KBM-7 (cell line): ENCODE data around the gene PCSK1N.
"Not testable (repeated sequence)": the region's sequence is repeated elsewhere in the genome, so short reads cannot be mapped to it uniquely, and the experiment has no call there.

Source experiments
- DNase-seq: peaks from one replicate; pipeline ENCODE4 v3.0.0-alpha.2; 2015
- in situ Hi-C: fragments of 300-500 bp; cut with MboI; formaldehyde crosslinking; loops from 2 replicates; pipeline ENCODE4 v1.14.3; 2020; ENCODE audit warnings: low sequenced_read_pairs, low pct_unique_long_range_greater_than_20kb, mixed read lengths

The PCSK1N gene

DNA sequence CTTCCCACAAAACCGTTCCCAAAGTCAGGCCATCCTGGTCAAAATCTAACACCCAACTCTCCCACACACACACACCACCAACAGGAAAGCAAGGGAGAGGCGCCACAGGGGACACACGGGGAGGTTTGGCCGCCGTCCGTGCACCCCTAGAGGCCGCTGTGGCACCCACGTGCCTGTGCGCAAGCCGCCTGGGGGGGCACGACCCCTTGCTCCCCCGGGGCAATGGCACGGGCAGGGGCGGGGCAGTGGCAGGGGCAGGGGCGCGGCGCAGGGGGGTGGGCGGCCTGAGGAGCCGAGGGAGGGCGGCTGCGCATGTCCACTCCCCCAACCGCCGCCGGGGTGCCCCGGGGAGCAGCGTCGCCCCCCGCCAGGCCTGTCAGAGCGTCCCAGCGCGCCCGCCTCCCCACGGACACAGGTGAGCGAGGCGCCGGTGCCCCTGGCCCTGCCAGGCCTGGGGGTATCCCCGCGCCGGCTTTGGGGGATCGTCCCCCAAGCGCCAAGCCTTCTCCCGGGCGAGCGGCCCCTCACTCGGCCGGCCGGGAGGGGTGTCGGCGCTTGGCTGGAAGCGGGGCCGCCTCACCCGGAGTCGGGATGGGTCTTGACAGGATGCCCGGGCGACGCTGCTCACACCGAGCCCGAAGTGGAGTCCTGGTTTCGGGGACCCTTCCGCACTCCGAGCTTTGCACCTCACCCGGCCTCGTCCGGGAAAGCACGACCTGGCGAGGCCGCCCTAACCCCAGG lies 9.1 kb downstream of the PCSK1N start, which contains the start of gene ERAS:
Gene ERAS (plus strand): TSS at position 379 of the 741 bp plus-strand sequence. CDS start 2,611 bp downstream, outside the sequence.
- DNase-seq = no peak
- in situ Hi-C loops = no loop called here

DNA sequence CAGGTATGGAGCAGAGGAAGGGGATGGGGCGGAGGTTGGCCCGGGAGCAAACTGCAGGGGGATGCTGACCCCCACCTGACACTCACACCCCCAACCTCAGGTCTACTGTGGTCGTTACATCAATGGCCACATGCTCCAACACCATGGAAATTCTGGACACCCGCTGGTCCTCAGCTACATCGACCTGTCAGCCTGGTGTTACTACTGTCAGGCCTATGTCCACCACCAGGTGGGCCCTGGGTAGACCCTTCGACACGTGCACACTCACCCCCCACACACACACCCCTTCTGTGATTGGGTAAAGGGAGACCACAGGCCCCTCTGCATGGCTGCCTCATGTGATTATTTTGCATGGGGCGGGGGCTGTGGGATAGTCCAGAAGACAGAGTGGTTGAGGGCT lies 11.3 kb downstream of the PCSK1N start:
- in situ Hi-C loops = no loop called here
- DNase-seq = no peak

GRCh38 chrX:48823053-48823452 lies 12.4 kb downstream of the PCSK1N start:
- in situ Hi-C loops = no loop called here
- DNase-seq = no peak

DNA sequence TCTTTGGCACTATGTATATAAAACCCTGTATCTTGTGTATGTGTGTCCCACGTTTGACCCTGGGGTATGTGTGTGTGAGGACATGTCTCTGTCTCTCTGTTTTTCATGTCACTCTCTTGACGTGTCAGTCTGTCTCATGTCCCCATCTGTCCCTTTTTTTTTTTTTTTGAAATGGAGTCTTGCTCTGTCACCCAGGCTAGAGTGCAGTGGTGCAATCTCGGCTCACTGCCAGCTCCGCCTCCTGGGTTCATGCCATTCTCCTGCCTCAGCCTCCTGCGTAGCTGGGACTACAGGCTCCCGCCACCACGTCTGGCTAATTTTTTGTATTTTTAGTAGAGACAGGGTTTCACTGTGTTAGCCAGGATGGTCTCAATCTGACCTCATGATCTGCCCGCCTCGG lies 16.0 kb downstream of the PCSK1N start:
- in situ Hi-C loops, DNase-seq: not testable (repeated sequence)

- DNase-seq = no peak
- in situ Hi-C loops = no loop called here
Observed at GRCh38 chrX:48818866-48819265, 16.5 kb downstream of the PCSK1N start.

GRCh38 chrX:48818098-48818497 lies 17.3 kb downstream of the PCSK1N start:
- in situ Hi-C loops = no loop called here
- no peak for DNase-seq

DNA sequence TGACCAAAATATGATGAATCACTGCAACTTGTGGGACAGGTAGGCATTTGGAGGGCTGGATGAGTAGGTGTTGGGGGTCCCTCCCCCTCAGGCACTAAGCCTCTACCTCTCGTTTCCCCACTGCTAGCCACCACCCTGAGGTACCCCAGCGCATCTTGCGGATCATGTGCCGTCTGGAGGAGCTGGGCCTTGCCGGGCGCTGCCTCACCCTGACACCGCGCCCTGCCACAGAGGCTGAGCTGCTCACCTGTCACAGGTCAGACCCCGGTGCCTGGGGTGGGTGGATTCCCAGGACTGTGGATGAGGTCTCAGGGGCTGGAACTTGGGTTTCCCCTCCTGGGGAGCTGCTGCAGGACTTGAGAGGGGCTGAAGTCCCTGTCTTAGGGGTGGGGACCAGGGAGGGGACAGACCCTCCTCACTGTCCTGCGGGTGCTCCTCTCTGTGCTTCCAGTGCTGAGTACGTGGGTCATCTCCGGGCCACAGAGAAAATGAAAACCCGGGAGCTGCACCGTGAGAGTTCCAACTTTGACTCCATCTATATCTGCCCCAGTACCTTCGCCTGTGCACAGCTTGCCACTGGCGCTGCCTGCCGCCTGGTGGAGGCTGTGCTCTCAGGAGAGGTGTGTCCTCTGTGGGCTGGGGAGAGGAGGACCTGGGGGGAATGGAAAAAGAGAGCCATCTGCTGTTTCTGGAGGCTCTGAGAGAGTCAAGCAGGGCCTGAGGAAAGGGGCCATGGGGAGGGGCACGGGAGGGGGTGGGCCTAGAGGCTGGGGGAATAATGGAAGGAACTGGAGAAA lies 19.2 kb downstream of the PCSK1N start:
- no peak for DNase-seq

DNA sequence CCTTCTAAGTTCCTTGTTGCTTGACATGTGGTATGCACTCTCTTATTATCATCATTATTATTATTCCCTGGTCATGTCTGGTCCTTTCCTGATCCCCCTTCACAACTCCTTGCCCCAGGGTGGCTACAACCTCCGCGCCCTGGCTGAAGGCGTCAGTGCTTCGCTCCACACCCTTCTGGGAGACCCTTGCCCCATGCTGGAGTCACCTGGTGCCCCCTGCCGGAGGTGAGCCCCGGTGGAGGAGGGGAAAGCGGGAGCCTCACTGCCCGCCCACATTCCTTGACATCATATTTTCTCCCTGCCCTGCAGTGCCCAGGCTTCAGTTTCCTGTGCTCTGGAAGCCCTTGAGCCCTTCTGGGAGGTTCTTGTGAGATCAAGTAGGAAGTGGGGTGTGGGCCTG lies 20.1 kb downstream of the PCSK1N start:
- no peak for DNase-seq
- in situ Hi-C loops = no loop called here

More for the DNA sequence above, 19.2 kb downstream of the PCSK1N start:
- in situ Hi-C loops = no loop called here

DNA sequence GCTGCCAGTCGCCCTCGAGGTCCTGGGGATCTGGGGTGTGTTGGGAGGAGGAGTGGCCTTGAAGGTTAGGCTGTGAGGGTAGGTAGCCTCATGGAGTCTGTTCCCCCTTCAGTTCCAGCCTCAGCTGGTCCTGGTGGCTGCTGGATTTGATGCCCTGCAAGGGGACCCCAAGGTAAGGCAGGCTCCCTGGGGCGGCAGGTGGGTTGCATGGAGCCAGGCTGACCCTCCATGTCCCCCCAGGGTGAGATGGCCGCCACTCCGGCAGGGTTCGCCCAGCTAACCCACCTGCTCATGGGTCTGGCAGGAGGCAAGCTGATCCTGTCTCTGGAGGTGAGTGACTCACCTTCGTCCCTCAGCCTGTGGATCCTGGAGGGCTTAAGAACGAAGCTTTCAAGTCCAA lies 20.7 kb downstream of the PCSK1N start:
- no peak for DNase-seq
- in situ Hi-C loops = no loop called here

DNA sequence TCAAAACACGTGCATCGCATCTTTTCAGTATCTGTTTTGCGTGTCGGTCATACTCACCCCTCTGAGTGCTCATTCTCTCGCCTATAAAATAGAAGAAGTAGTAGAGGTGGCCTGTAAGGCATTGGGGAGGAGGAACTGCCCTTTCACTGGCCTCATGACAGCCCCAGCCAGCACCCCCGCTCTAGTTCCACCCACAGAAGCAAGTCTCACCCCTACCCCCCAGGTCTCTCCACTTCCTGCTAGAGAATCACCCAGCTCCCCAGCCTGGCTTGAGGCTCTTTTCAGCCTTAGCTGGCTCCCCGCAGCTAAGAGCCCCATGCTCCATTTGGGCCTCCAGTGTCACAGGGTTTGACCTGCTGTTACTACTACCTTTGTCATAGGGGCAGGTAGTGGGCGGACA lies 21.8 kb downstream of the PCSK1N start:
- in situ Hi-C loops = no loop called here
- no peak for DNase-seq

DNA sequence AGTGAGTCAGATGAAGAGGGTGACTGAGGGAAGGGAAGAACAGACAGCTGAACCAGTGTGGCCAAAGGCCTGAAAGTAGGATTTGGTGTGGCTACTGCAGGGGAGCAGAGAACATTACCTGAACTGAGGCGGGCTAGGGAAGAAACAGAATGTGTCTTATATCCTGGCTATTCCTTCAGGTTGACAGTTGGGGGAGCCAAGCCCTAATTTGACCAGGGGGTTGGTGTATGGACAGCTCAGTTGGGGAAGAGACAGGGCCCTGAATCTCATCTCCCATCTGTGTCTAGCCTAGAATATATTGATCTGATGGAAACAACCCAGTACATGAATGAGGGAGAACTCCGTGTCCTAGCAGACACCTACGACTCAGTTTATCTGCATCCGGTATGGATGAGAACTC lies 29.3 kb downstream of the PCSK1N start:
- in situ Hi-C loops = no loop called here
- DNase-seq = no peak

DNA sequence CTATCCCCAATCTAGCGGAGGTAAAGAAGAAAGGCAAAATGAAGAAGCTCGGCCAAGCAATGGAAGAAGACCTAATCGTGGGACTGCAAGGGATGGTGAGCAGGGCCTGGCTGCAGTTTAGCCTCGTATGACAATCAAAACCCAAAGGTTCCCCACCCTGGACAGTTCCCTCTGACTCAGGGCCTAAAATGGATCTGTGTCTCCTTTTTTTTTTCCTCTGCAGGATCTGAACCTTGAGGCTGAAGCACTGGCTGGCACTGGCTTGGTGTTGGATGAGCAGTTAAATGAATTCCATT lies 32.6 kb downstream of the PCSK1N start:
- DNase-seq = no peak
- in situ Hi-C loops = no loop called here

GRCh38 chrX:48802089-48802904 lies 33.1 kb downstream of the PCSK1N start:
- DNase-seq = peak; percentile 92
- in situ Hi-C loops = no loop called here

DNA sequence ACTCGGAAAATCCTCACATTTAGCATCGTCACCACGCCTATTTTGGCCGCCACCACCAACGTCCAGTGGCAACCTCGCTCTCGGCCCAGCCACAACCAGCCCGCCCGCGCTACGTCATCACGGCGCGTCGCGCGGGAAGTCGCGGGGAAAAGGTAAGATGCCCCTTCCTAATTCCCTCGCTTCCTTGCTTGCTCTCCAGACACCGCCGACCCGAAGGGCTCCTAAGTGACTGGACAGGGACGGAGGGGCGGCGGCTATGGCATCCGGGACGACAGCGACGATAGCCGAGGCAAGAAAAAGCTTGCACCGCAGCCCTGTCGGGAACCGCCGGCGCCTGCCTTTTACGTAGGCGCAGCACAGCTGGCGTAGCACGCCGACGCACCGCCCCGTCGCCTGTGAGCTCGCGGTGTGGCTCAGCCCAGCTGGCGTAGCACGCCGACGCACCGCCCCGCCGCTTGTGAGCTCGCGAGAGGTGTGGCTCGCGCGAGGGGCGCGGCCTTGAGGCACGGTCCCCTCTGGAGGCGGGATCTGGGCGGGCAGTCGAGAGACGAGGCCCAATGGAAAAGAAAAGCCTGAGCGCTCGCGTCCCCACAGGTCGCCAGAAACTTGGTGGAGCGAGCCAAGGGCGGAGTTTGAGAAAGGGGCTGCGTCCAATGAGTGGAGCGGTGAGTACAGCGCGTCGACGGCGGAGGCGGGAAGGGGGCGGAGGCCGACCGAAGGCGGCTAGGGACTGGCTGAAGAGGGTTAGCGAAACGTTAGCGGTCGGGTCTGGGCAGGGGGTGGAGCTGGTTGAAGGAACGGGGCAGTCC lies 33.9 kb downstream of the PCSK1N start, which contains the start of gene HDAC6:
Gene HDAC6 (plus strand): TSS at position 788 of the 809 bp plus-strand sequence. CDS start 626 bp downstream, outside the sequence.
- peak; percentile 100 for DNase-seq
- in situ Hi-C loops = no loop called here

- in situ Hi-C loops = no loop called here
- peak; percentile 75 for DNase-seq
Observed at GRCh38 chrX:48800574-48801279, 34.7 kb downstream of the PCSK1N start.

DNA sequence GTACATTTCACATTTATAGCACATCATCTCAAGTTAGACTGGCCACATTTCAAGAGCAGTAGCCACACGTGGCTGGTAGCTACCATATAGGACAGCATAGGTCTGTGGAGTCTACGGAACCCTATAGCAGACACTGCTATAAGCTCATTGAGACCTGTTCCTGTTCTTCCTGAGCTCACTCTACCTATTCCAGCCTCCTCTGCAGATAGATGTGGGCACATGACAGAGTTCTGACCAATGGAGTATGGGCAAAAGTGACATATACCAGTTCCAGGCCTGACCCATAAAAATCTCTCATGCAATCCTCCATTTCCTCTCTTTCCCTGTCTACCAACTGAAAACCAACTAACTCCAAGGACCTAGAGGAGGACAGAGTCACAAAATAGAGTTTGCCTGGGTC lies 37.1 kb downstream of the PCSK1N start:
- peak; percentile 17 for DNase-seq
- in situ Hi-C loops = no loop called here

DNA sequence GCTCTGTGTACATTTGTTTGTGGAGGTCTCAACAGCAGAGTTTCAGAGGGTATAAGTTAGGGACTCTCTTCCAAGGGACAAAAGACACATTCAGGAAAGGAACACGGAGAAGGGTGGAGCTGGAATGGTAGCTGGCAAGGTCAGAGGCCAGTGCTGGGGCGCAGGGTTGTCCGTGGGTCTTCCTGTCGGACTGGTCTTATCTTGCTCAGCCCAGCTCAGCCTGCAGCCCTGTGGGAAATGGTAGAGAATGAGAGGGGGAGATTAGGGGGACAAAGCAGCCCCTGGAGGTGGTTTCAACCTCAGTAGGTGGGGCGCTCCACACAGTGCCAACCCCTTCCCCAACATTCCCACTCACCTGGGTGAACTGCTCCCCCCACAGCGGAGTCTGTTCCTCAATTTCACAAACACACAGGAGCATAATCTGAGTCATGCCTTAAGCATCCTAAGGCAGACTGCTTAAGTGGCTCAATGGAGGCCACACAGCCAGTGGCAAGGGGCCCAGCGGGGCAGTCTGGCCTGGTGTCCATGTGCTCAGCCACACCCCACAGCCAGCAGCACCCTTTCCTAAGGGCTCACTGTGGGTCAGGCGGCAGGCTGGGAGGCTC lies 40.4 kb downstream of the PCSK1N start:
- in situ Hi-C loops = no loop called here
- no peak for DNase-seq

- no peak for DNase-seq
- in situ Hi-C loops = no loop called here
Observed at GRCh38 chrX:48794340-48794910, 41.0 kb downstream of the PCSK1N start.
